PFSK-1 (cell line): ENCODE data around the gene TBCEL.

Experiments used
- FOXP2 ChIP-seq: optimal IDR thresholded peaks from 2 replicates; pipeline ENCODE3; 2011; ENCODE audit warnings: borderline replicate concordance, control low read depth, inconsistent platforms; ENCODE audit not compliant: insufficient read depth; ENCODE audit errors: extremely low read length, extremely low read depth
- POLR2AphosphoS5 ChIP-seq: IDR thresholded peaks from 2 replicates; pipeline ENCODE4 v1.6.1; 2012; ENCODE audit warnings: low read depth, mild to moderate bottlenecking, control low read depth, low read length, moderate library complexity
- SIN3A ChIP-seq: IDR thresholded peaks from 2 replicates; pipeline ENCODE4 v1.6.1; 2012; ENCODE audit warnings: mild to moderate bottlenecking, low read length, moderate library complexity, borderline replicate concordance; ENCODE audit not compliant: insufficient read depth
- TAF1 ChIP-seq: IDR thresholded peaks from 2 replicates; pipeline ENCODE4 v1.6.1; 2012; ENCODE audit warnings: low read length, control low read depth, borderline replicate concordance; ENCODE audit not compliant: insufficient read depth
- TF ChIP-seq, protein P1 (sequence below), 2 experiments: IDR thresholded peaks; 2 replicates each; pipeline versions ENCODE4 v1.6.1 to v1.8.0; 2011 to 2012; ENCODE audit warnings: low read depth in 2 of 2, low read length in 2 of 2, control low read depth in 1 of 2, inconsistent platforms in 1 of 2, mild to moderate bottlenecking in 1 of 2, moderate library complexity in 1 of 2; ENCODE audit not compliant: insufficient read depth in 1 of 2

DNA sequence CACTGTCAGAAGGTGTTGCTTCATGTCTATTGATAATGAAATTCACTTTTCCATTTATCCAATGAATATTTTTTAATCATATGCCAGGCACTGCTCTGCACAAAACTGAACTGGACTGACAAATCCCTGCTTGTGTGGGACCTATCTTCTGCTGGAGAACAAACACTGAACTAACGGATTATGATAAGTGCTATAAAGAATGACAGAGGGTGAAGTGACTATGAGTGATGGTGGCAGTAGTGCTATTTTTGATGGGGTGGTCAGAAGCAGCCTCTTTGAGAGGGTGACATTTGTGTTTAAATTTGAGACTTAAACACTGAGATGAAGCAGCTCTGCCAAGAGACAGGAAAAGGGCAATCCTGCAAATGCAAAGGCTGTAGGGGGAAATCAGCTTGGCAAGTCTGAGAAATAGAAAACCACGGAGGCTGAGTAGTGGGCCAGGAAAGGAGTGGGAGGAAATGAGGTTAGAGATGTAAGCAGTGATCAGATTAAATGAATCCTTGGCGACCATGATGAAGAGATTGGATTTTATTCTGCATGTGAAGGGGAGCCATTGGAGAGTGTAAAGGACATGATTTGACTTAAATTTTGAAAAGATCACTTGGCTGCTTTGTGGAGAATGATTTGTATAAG lies 6.0 kb downstream of the TBCEL start:
- TF ChIP-seq POLR2AphosphoS5 (no peak), TAF1 (no peak), SIN3A (no peak), FOXP2 (no peak)
- TF ChIP-seq, protein P1, sequence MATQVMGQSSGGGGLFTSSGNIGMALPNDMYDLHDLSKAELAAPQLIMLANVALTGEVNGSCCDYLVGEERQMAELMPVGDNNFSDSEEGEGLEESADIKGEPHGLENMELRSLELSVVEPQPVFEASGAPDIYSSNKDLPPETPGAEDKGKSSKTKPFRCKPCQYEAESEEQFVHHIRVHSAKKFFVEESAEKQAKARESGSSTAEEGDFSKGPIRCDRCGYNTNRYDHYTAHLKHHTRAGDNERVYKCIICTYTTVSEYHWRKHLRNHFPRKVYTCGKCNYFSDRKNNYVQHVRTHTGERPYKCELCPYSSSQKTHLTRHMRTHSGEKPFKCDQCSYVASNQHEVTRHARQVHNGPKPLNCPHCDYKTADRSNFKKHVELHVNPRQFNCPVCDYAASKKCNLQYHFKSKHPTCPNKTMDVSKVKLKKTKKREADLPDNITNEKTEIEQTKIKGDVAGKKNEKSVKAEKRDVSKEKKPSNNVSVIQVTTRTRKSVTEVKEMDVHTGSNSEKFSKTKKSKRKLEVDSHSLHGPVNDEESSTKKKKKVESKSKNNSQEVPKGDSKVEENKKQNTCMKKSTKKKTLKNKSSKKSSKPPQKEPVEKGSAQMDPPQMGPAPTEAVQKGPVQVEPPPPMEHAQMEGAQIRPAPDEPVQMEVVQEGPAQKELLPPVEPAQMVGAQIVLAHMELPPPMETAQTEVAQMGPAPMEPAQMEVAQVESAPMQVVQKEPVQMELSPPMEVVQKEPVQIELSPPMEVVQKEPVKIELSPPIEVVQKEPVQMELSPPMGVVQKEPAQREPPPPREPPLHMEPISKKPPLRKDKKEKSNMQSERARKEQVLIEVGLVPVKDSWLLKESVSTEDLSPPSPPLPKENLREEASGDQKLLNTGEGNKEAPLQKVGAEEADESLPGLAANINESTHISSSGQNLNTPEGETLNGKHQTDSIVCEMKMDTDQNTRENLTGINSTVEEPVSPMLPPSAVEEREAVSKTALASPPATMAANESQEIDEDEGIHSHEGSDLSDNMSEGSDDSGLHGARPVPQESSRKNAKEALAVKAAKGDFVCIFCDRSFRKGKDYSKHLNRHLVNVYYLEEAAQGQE (IDR thresholded peaks at IDR 0.05; ENCODE audit: insufficient read depth in 1 of 2, low read depth in 2 of 2, low read length in 2 of 2), result no peak
